ENCODE measurements around the gene ITPK1. TPM values are rescaled to one million over a fixed set of nuclear protein-coding genes. Genes with fewer than 3 reads are reported as not detected.

Gene ITPK1
- total RNA-seq, 2 experiments from 2014 or later = 17.8 to 34.7 TPM

DNA sequence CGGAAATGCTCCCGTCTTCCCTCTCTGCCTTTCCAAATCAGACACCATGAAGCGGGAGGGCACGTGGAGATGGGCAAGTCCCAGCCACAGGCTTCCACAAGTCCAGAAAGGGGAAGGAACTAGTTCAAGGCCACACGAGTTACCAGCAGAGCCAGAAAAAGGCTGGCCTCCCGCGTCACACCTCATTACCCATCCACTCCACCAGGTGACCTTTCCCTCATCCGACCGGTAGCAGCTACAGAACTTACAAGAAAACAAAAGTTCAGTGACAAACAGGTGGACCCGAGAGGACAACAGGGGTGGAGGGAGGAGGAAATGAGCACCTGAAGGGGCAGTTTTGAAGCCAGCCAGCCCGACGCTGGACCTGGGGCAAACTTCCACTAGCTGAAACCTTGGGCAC is 145.9 kb downstream of the ITPK1 start:
- Histone ChIP-seq H3K9me3 (ENCODE audit: low read length) (no peaks in the 10 kb centered on the region), H3K4me1 (ENCODE audit: insufficient read depth, low read length, poor library complexity, severe bottlenecking) (no peaks in the 10 kb centered on the region), H2AFZ (ENCODE audit: low read length) (no peak overlapping the region), H3K4me2 (ENCODE audit: low read length) (no peak overlapping the region), H3K79me2 (ENCODE audit: insufficient read depth, low read depth, low read length) (no peaks in the 10 kb centered on the region), H4K20me1 (ENCODE audit: insufficient read depth, low read length) (no peaks in the 10 kb centered on the region), H3K4me3 (ENCODE audit: low read depth, low read length, poor library complexity, severe bottlenecking) (no peak overlapping the region), H3K9me2 (ENCODE audit: insufficient read depth, low read length) (no peaks in the 10 kb centered on the region), H3K36me3 (ENCODE audit: insufficient read depth, low read length) (no peaks in the 10 kb centered on the region), H3K27ac (ENCODE audit: low read depth, low read length, poor library complexity, severe bottlenecking) (no peak overlapping the region)
- TF ChIP-seq EZH2phosphoT487 (IDR thresholded peaks at IDR 0.05; ENCODE audit: borderline replicate concordance, low read depth, low read length) = no peak
- TF ChIP-seq, protein P1, sequence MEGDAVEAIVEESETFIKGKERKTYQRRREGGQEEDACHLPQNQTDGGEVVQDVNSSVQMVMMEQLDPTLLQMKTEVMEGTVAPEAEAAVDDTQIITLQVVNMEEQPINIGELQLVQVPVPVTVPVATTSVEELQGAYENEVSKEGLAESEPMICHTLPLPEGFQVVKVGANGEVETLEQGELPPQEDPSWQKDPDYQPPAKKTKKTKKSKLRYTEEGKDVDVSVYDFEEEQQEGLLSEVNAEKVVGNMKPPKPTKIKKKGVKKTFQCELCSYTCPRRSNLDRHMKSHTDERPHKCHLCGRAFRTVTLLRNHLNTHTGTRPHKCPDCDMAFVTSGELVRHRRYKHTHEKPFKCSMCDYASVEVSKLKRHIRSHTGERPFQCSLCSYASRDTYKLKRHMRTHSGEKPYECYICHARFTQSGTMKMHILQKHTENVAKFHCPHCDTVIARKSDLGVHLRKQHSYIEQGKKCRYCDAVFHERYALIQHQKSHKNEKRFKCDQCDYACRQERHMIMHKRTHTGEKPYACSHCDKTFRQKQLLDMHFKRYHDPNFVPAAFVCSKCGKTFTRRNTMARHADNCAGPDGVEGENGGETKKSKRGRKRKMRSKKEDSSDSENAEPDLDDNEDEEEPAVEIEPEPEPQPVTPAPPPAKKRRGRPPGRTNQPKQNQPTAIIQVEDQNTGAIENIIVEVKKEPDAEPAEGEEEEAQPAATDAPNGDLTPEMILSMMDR (conservative IDR thresholded peaks at IDR 0.05; ENCODE audit: low read length) = no peak
- BruUV-seq (replicated peaks) = no TSS peak
- DNase-seq (ENCODE audit: low spot score) = no peak
- intact Hi-C loops (cut with micrococcal nuclease; ENCODE audit: unreplicated experiment) = no loop called here
- POLR2A ChIA-PET = no interaction called here
- CTCF ChIA-PET (ENCODE audit: unreplicated experiment) = no interaction called here

DNA sequence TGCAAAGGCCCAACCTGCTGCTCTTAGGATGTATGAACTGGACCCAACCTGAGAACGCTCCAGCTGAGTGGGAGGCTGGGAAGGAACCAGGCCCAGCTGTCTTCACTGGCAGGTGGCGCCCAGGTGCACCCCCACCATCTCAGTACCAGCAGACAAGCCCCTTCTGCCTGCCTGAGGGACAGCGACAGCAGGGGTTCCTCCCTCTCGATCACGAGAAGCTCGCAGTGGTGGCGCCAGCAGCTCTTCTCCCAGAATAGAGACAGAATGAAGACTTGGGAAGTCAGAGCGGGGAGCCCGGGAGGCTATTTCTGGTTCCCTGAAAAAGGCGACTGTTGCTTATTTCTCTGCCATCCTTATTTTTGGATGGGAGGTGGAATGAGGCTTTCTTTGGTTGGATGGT is 146.3 kb downstream of the ITPK1 start:
- Histone ChIP-seq H3K9me3 (ENCODE audit: low read length) (no peaks in the 10 kb centered on the region), H3K27ac (ENCODE audit: low read depth, low read length, poor library complexity, severe bottlenecking) (no peak overlapping the region), H3K4me2 (ENCODE audit: low read length) (no peak overlapping the region), H4K20me1 (ENCODE audit: insufficient read depth, low read length) (no peaks in the 10 kb centered on the region), H2AFZ (ENCODE audit: low read length) (no peak overlapping the region), H3K4me1 (ENCODE audit: insufficient read depth, low read length, poor library complexity, severe bottlenecking) (no peaks in the 10 kb centered on the region), H3K9me2 (ENCODE audit: insufficient read depth, low read length) (no peaks in the 10 kb centered on the region), H3K36me3 (ENCODE audit: insufficient read depth, low read length) (no peaks in the 10 kb centered on the region), H3K4me3 (ENCODE audit: low read depth, low read length, poor library complexity, severe bottlenecking) (no peak overlapping the region), H3K79me2 (ENCODE audit: insufficient read depth, low read depth, low read length) (no peaks in the 10 kb centered on the region)
- BruUV-seq (replicated peaks) = no TSS peak
- no peak for DNase-seq (ENCODE audit: low spot score)
- intact Hi-C loops (cut with micrococcal nuclease; ENCODE audit: unreplicated experiment) = no loop called here
- ChIA-PET CTCF (ENCODE audit: unreplicated experiment) (no interaction called here), POLR2A (no interaction called here)
- TF ChIP-seq EZH2phosphoT487 (IDR thresholded peaks at IDR 0.05; ENCODE audit: borderline replicate concordance, low read depth, low read length) = no peak
- TF ChIP-seq, protein P1 (conservative IDR thresholded peaks at IDR 0.05; ENCODE audit: low read length) = no peak

DNA sequence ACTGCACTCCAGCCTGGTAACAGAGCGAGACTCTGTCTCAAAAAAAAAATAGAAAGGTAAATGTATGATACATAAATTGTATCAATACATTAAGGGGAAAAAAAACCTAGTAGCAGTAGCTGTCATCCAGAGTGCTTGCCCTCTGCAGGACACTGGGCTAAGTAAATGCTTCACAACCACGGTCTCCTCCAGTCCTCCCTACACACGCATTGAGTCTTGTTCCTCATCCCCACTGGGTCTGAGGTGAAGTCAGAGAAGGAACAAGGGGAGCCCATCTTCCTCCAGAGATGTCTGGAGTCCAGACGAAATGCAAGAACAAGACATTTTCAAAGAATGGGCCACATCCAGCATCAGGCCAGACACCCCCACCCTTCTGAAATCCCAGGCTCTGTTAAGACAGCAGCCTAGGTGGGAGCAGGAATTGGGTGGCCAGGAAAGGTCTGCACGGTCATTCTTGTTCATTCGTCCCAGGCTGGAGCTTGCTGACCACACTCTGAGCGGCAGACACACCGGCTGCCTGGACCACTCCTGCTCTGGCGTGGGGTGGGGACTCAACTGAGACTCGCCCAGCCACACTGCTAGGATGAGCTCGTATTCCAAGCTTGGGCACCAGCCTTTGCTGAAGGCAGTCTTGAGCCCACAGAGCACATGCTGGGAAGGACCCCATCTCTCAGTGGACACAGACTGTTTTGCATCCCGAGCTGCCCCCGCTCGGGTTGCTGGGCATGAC is 147.3 kb downstream of the ITPK1 start:
- no peak overlapping the region for H2AFZ ChIP-seq (ENCODE audit: low read length)
- ChIA-PET POLR2A (interaction anchor here (0.6 kb wide), 1 partner anchor 828 kb away, joined by 3 read pairs; no protein-coding TSS in a partner anchor), CTCF (ENCODE audit: unreplicated experiment) (interaction anchor here (1.0 kb wide), 1 partner anchor 16 kb away, joined by 3 read pairs; no protein-coding TSS in a partner anchor)
- TF ChIP-seq EZH2phosphoT487 (IDR thresholded peaks at IDR 0.05; ENCODE audit: borderline replicate concordance, low read depth, low read length) = no peak
- TF ChIP-seq, protein P1 (conservative IDR thresholded peaks at IDR 0.05; ENCODE audit: low read length) = no peak
- H3K27ac ChIP-seq (ENCODE audit: low read depth, low read length, poor library complexity, severe bottlenecking) = no peak overlapping the region
- H3K79me2 ChIP-seq (ENCODE audit: insufficient read depth, low read depth, low read length) = no peaks in the 10 kb centered on the region
- no TSS peak for BruUV-seq (replicated peaks)
- intact Hi-C loops (cut with micrococcal nuclease; ENCODE audit: unreplicated experiment) = no loop called here
- H3K36me3 ChIP-seq (ENCODE audit: insufficient read depth, low read length) = no peaks in the 10 kb centered on the region
- H3K4me2 ChIP-seq (ENCODE audit: low read length) = no peak overlapping the region
- no peaks in the 10 kb centered on the region for H4K20me1 ChIP-seq (ENCODE audit: insufficient read depth, low read length)
- H3K9me3 ChIP-seq (ENCODE audit: low read length) = no peaks in the 10 kb centered on the region
- no peak overlapping the region for H3K4me3 ChIP-seq (ENCODE audit: low read depth, low read length, poor library complexity, severe bottlenecking)
- H3K9me2 ChIP-seq (ENCODE audit: insufficient read depth, low read length) = no peaks in the 10 kb centered on the region
- DNase-seq (ENCODE audit: low spot score) = no peak
- no peaks in the 10 kb centered on the region for H3K4me1 ChIP-seq (ENCODE audit: insufficient read depth, low read length, poor library complexity, severe bottlenecking)

Data from OCI-LY7 (cell line).